GM19328 (cell line): Measurements from ENCODE around the gene ADORA1.

Experiments
- ATAC-seq: cut with Tn5 transposase; IDR thresholded peaks from one replicate; pipeline ENCODE4 v1.9.1; 2021; ENCODE audit warnings: mild to moderate bottlenecking, moderate library complexity; ENCODE audit not compliant: unreplicated experiment

The ADORA1 gene

GRCh38 chr1:203172184-203173010, 44.9 kb downstream of the ADORA1 start:
- no peak for ATAC-seq

GRCh38 chr1:203173011-203173555, 45.6 kb downstream of the ADORA1 start:
- ATAC-seq = no peak

- no peak for ATAC-seq
These were observed 46.0 kb downstream of the ADORA1 start for GRCh38 chr1:203173566-203173965.

GRCh38 chr1:203174324-203174985, 46.9 kb downstream of the ADORA1 start:
- ATAC-seq = no peak

GRCh38 chr1:203175237-203175826, 47.8 kb downstream of the ADORA1 start, which contains the start of gene MYBPH:
MYBPH (minus strand) TSS chr1:203175826; CDS start chr1:203175755, 71 bp downstream.
- no peak for ATAC-seq

- no peak for ATAC-seq
These were observed 48.3 kb downstream of the ADORA1 start for GRCh38 chr1:203175827-203176241.

- no peak for ATAC-seq
These were observed 48.9 kb downstream of the ADORA1 start for GRCh38 chr1:203176273-203177035.

- ATAC-seq = no peak
These were observed 49.5 kb downstream of the ADORA1 start for GRCh38 chr1:203177036-203177405.

- ATAC-seq = no peak
These were observed 50.0 kb downstream of the ADORA1 start for GRCh38 chr1:203177470-203178039.

GRCh38 chr1:203178083-203178482, 50.6 kb downstream of the ADORA1 start:
- ATAC-seq = no peak

- ATAC-seq = no peak
These were observed 51.5 kb downstream of the ADORA1 start for GRCh38 chr1:203178821-203179666.

- no peak for ATAC-seq
These were observed 52.1 kb downstream of the ADORA1 start for GRCh38 chr1:203179667-203180005.

- no peak for ATAC-seq
These were observed 53.2 kb downstream of the ADORA1 start for GRCh38 chr1:203180611-203181330.

GRCh38 chr1:203181586-203182386, 54.3 kb downstream of the ADORA1 start:
- no peak for ATAC-seq

- no peak for ATAC-seq
These were observed 54.9 kb downstream of the ADORA1 start for GRCh38 chr1:203182387-203182953.

GRCh38 chr1:203183828-203184227, 56.3 kb downstream of the ADORA1 start:
- ATAC-seq = no peak

GRCh38 chr1:203184467-203184866, 56.9 kb downstream of the ADORA1 start:
- no peak for ATAC-seq

GRCh38 chr1:203185061-203185461, 57.5 kb downstream of the ADORA1 start:
- no peak for ATAC-seq
